Gastroesophageal sphincter (tissue), 2 donors: Measurements from ENCODE around the gene ATP2C2.

Experiments
- POLR2A ChIP-seq, 2 donors: fragments of 450-650 bp; IDR thresholded peaks; one replicate each; pipeline ENCODE4 v1.6.1; 2017; ENCODE audit warnings: antibody characterized with exemption in 2 of 2, mild to moderate bottlenecking in 2 of 2, moderate library complexity in 1 of 2
- POLR2AphosphoS5 ChIP-seq: sonication (generic); formaldehyde crosslinking; IDR thresholded peaks from one replicate; pipeline ENCODE4 v1.6.1; 2017; ENCODE audit warnings: antibody characterized with exemption

DNA sequence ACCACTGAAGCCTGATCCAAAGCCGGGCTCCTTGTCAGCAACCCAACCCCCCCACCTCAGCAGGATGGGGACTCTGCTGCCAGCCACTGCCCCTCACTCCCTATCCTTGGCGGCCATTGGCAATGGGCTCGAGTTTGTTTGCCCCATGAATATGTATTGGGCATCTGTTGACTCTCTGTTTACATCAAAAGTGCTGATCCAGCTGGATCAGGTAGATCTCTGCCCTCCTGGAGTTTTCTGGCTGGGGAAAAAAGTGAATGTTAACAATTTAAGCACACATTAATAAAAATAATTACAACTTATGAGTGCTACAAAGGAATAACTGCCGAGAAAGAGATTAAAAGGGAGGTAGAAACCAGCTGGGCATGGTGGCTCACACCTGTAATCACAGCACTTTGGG lies 62.5 kb downstream of the ATP2C2 start:
- no peak for TF ChIP-seq POLR2A (IDR thresholded peaks at IDR 0.05)
- no peak for TF ChIP-seq POLR2AphosphoS5
